ENCODE results near the gene CDC42EP4. TPM values are rescaled to one million over a fixed set of nuclear protein-coding genes. Genes with fewer than 3 reads are reported as not detected.

CDC42EP4 gene
- total and polyA plus RNA-seq, 2 experiments from 2014 or later = 4.4 to 19.9 TPM

- Histone ChIP-seq H3K27me3 (ENCODE audit: insufficient read depth) (no peaks in the 10 kb centered on the region), H3K4me2 (no peak overlapping the region), H4K20me1 (replicated peaks; ENCODE audit: insufficient read depth) (no peaks in the 10 kb centered on the region; the same call in 1 of the 2 replicates), H3K27ac (ENCODE audit: low read depth) (no peak overlapping the region), H3K4me1 (ENCODE audit: insufficient read depth) (peaks cover 8% of the 10 kb centered on the region), H3K36me3 (ENCODE audit: insufficient read depth) (no peaks in the 10 kb centered on the region), H3K79me2 (replicated peaks; ENCODE audit: insufficient read depth) (peaks cover 51% of the 10 kb centered on the region), H3F3A (replicated peaks; ENCODE audit: low read depth) (no peaks in the 10 kb centered on the region), H2AFZ (no peak overlapping the region), H3K9me2 (ENCODE audit: insufficient read depth) (no peaks in the 10 kb centered on the region), H3K4me3 (no peak overlapping the region)
- DNase-seq (ENCODE audit: low spot score) (no peak), ATAC-seq (no peak)
- Mint-ChIP-seq H3K27me3 (ENCODE audit: insufficient read depth, low read depth, poor library complexity) (peaks cover 8% of the 10 kb centered on the region), H3K27ac (no peak overlapping the region), H3K4me3 (no peak overlapping the region), H3K4me1 (peaks cover 12% of the 10 kb centered on the region), H3K9me3 (no peaks in the 10 kb centered on the region), H3K36me3 (ENCODE audit: low read depth) (no peaks in the 10 kb centered on the region)
- TF ChIP-seq, protein P1, sequence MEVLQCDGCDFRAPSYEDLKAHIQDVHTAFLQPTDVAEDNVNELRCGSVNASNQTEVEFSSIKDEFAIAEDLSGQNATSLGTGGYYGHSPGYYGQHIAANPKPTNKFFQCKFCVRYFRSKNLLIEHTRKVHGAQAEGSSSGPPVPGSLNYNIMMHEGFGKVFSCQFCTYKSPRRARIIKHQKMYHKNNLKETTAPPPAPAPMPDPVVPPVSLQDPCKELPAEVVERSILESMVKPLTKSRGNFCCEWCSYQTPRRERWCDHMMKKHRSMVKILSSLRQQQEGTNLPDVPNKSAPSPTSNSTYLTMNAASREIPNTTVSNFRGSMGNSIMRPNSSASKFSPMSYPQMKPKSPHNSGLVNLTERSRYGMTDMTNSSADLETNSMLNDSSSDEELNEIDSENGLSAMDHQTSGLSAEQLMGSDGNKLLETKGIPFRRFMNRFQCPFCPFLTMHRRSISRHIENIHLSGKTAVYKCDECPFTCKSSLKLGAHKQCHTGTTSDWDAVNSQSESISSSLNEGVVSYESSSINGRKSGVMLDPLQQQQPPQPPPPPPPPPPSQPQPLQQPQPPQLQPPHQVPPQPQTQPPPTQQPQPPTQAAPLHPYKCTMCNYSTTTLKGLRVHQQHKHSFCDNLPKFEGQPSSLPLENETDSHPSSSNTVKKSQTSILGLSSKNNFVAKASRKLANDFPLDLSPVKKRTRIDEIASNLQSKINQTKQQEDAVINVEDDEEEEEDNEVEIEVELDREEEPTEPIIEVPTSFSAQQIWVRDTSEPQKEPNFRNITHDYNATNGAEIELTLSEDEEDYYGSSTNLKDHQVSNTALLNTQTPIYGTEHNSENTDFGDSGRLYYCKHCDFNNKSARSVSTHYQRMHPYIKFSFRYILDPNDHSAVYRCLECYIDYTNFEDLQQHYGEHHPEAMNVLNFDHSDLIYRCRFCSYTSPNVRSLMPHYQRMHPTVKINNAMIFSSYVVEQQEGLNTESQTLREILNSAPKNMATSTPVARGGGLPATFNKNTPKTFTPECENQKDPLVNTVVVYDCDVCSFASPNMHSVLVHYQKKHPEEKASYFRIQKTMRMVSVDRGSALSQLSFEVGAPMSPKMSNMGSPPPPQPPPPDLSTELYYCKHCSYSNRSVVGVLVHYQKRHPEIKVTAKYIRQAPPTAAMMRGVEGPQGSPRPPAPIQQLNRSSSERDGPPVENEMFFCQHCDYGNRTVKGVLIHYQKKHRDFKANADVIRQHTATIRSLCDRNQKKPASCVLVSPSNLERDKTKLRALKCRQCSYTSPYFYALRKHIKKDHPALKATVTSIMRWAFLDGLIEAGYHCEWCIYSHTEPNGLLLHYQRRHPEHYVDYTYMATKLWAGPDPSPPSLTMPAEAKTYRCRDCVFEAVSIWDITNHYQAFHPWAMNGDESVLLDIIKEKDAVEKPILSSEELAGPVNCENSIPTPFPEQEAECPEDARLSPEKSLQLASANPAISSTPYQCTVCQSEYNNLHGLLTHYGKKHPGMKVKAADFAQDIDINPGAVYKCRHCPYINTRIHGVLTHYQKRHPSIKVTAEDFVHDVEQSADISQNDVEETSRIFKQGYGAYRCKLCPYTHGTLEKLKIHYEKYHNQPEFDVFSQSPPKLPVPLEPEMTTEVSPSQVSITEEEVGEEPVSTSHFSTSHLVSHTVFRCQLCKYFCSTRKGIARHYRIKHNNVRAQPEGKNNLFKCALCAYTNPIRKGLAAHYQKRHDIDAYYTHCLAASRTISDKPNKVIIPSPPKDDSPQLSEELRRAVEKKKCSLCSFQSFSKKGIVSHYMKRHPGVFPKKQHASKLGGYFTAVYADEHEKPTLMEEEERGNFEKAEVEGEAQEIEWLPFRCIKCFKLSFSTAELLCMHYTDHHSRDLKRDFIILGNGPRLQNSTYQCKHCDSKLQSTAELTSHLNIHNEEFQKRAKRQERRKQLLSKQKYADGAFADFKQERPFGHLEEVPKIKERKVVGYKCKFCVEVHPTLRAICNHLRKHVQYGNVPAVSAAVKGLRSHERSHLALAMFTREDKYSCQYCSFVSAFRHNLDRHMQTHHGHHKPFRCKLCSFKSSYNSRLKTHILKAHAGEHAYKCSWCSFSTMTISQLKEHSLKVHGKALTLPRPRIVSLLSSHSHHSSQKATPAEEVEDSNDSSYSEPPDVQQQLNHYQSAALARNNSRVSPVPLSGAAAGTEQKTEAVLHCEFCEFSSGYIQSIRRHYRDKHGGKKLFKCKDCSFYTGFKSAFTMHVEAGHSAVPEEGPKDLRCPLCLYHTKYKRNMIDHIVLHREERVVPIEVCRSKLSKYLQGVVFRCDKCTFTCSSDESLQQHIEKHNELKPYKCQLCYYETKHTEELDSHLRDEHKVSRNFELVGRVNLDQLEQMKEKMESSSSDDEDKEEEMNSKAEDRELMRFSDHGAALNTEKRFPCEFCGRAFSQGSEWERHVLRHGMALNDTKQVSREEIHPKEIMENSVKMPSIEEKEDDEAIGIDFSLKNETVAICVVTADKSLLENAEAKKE (CRISPR knock-in tag; IDR thresholded peaks at IDR 0.05) = no peak
- TF ChIP-seq CTCF (conservative IDR thresholded peaks at IDR 0.05; ENCODE audit: low read depth in 2 of 2) = no peak
- no peak for TF ChIP-seq ZNF331 (CRISPR knock-in tag; IDR thresholded peaks at IDR 0.05; ENCODE audit: low read depth)
- no peak for TF ChIP-seq JUNB (IDR thresholded peaks at IDR 0.05; ENCODE audit: unreplicated experiment)
- no peak for TF ChIP-seq STAT1 (IDR thresholded peaks at IDR 0.05; ENCODE audit: unreplicated experiment)
- no peak for TF ChIP-seq NANOG (IDR thresholded peaks at IDR 0.05; ENCODE audit: borderline replicate concordance)
- TF ChIP-seq POLR2AphosphoS5 (IDR thresholded peaks at IDR 0.05; ENCODE audit: low read depth) = no peak
- no peak for TF ChIP-seq EZH2phosphoT487 (IDR thresholded peaks at IDR 0.05; ENCODE audit: unreplicated experiment)
- TF ChIP-seq, protein P2, sequence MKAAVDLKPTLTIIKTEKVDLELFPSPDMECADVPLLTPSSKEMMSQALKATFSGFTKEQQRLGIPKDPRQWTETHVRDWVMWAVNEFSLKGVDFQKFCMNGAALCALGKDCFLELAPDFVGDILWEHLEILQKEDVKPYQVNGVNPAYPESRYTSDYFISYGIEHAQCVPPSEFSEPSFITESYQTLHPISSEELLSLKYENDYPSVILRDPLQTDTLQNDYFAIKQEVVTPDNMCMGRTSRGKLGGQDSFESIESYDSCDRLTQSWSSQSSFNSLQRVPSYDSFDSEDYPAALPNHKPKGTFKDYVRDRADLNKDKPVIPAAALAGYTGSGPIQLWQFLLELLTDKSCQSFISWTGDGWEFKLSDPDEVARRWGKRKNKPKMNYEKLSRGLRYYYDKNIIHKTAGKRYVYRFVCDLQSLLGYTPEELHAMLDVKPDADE (IDR thresholded peaks at IDR 0.05) = no peak
- TF ChIP-seq EZH2 (IDR thresholded peaks at IDR 0.05; ENCODE audit: low read depth, unreplicated experiment) = no peak
- no peak for TF ChIP-seq CREB1 (CRISPR knock-in tag; IDR thresholded peaks at IDR 0.05; ENCODE audit: low read depth)
- no peak for TF ChIP-seq REST (IDR thresholded peaks at IDR 0.05; ENCODE audit: unreplicated experiment)
- TF ChIP-seq ZNF114 (CRISPR knock-in tag; IDR thresholded peaks at IDR 0.05) = no peak
These were observed 11.4 kb downstream of the CDC42EP4 start for GRCh38 chr17:73300392-73300791.
